Glomerular visceral epithelial cell (primary cell): ENCODE results near the gene RAC2.

Experiments used
- DNase-seq: peaks from one replicate; pipeline ENCODE4 v3.0.0-alpha.2; 2016; ENCODE audit errors: extremely low spot score

RAC2 gene

DNA sequence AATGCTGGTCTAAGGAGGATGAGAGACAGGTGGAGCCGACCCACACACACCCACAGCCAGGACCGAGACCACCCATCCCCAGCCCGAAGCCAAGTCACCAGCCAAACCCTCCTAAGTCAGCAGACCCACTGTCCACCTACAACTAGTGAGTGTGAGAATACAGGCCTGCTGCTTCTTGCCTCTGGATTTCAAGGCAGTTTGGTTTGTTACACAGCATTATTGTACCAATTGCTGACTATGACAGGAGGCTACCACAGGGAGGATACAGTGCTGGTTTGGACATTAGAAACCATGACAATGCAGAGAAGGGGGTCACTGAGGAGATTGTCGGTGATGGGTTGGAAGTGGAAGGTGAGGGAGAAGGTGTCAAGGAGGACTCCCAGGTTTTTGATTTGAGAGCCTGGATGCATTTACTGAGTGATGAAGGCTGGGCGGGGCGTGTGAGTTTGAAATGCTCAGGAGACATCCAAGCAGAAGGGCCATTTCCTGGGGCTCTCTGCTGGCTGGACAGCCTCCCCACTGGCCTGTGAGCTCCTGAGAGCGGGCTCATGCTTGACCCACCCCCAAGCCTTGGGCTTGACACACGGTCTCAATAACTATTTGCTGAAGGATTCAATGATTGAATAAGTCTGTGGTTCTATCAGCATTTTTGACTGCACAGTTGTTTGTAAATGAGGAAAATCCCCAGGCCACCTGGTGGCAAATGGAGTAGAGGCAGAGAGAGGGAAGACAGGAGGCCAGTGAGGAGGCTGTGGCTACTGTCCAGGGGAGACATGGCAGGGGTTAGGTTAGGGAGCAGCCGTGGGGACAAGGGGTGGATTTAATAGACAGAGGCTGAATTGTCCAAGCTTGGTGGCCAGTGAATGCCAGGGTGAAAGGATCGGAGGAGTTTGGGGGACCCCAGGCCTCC is 22.4 kb downstream of the RAC2 start:
- DNase-seq = no peak

DNA sequence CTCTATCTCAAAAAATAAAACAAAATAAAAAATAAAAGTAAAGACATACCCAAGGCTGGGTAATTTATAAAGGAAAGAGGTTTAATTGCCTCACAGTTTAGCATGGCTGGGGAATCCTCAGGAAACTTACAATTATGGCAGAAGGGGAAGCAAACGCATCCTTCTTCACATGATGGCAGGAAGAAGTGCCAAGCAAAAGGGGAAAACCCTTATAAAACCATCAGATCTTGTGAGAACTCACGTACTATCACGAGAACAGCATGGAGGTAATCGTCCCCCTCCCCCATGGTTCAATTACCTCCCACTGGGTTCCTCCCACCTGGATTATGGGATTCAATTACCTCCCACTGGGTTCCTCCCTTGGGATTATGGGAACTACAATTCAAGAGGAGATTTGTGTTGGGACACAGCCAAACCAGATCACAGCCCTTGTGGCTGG is 23.5 kb downstream of the RAC2 start:
- DNase-seq = no peak

DNA sequence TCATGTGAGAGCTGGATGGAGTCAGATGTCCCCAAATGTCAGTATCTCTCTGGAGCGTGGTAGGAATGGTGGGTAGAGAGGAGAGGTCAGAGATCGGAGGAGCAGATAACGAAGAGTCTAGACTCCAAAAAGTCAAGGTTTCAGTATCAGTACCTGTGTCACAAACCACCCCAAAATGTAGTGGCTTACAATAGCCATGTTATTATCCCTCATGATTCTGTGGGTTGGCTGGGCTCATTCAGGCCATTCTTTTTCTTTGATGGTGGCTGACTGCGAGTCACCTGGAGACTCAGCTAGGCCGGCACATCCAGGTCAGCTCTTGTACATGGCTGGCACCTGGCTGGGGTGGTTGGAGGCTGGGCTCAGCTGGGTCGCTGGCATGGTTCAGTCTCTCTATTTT is 24.5 kb downstream of the RAC2 start:
- DNase-seq = no peak

DNA sequence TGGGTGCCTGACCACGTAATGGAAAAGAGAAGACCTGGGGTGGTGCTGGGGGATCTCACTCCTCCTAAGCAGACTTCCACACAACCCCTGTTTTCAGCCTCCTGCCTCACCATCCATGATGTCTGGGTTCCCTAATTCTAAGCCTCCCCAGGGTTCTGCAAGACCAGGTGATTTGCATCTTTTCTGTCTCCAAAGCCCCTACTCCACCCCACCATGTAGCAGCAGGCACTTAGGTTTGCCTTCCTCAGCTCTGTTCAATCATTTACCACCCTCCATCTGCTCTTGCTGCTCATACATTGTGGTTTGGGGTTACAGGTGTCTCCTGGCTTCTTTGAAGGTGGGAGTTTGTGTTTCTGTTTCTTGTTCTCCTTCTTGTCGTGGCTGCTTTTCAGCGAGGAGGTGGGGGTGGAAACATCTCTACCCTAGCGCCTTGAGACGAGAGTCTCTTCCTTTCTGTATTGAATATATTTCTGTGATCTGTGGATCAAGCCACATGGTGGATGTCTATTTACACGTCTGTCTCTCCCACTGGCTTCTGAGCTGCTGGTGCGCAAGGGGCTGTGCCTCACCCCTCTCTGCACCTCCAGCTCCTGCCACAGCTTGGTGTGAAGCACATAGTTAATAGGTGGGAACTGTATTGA is 25.2 kb downstream of the RAC2 start:
- DNase-seq = no peak

DNA sequence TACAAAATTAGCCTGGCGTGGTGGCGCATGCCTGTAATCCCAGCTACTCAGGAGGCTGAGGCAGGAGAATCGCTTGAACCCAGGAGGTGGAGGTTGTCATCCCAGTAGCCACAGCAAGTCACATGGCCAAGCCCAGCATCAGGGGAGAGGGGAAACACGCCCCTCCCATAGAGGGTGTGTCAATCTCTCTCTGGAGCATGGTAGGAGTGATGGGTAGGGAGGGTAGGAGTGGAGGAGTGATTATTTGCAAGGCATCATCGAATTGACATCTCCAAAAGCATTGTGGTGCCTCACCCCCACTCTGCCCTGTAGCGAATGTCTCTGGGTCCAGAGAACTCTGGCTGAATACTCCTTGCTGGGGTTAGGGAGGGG is 25.7 kb downstream of the RAC2 start:
- DNase-seq = no peak

DNA sequence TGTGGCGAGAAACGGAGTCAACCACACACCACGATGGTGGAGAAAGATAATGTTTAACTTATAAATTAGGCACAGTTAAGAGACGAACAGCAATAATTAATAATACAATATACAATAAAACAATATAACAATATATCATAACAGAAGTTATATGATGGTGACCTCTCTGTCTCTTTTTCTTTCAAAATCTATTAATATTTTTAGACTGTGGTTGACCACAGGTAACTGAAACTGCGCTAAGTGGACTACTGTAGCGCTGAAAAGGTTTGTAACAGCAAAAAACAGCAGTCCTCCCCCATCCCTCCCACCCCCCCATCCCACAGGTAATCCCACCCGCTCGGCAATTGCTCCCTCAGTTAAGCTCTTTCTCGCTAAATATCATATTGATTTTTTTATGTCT is 28.2 kb downstream of the RAC2 start:
- no peak for DNase-seq

DNA sequence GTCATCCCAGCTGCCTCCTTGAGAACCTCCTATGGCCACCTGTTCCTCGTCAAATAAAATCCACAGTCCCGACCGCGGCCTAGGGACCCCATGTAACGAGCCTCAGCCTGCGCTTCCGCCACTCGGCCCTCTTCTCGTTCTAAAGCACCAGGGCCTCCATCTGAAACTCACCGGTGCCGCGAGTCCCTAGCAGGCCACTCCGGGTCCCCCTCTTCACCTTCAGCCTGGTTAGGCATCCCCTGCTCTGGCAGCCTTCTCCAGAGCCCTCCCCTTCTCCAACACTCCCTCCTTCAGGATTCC is 29.4 kb downstream of the RAC2 start:
- DNase-seq = no peak

DNA sequence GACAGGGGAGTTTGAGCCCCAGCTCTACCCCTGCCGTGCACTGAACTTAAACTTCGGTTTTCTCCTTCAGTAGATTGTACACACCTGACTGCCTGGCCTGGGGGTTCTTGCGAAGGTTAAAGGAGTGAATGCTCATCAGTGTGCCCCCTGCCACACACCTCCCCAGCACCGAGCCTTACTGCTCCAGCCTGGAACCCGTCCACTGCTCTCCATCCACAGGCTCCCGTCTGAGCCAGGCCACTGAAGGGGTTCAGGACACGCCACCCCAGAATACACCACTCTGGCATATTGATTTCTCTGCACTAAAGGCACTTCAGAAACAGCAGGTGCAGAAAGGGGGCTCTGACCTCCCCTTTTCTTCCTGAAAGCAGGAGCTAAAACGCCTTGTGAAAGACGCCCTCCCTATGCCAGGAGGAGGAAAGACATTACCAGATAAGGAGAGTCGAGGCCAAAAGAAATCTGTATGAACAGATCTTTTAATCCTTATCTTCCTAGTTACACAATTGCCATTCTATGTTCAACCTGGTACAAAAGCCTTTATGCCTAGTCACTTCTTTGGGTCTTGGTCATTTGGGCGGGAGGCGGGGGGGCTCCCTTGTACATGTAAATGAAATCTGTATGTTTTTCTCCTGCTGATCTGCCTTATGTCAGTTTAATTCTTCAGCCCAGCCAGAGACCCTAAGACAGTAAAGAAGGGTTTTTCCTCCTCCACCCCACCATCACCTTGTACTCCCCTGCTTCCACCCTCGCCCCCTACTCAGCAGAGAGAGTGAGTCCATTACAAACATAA is 29.9 kb downstream of the RAC2 start:
- no peak for DNase-seq

DNA sequence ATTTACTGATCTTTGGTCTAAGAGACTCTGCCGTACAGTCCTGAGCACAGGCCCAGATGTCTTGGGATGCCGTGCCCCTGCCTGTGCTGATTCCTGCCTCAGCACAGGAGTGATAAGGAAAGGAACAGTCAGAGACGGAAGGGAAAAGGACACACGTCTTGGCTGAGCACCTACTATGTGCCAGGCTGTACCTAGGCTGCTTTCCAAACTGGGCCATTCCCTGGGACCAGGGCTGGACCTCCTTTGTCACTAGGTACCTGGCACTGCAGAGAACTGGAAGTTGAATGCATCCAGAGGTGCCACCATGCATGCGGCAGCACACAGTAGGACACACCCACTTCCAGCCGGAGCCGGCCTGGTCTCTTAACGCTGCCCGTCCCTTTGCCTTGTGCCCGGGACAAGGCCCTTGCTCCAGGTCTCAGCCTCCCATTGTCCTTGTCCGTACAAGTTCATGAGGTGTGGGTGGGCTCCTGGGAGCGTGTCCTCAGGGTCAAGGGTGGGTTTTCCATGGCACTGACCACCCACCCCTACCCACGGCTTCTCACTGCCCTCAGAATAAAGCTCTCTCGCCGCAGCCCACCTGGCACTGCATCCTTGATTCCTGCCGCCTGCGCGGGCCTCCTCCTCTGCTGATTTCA is 30.7 kb downstream of the RAC2 start:
- no peak for DNase-seq

DNA sequence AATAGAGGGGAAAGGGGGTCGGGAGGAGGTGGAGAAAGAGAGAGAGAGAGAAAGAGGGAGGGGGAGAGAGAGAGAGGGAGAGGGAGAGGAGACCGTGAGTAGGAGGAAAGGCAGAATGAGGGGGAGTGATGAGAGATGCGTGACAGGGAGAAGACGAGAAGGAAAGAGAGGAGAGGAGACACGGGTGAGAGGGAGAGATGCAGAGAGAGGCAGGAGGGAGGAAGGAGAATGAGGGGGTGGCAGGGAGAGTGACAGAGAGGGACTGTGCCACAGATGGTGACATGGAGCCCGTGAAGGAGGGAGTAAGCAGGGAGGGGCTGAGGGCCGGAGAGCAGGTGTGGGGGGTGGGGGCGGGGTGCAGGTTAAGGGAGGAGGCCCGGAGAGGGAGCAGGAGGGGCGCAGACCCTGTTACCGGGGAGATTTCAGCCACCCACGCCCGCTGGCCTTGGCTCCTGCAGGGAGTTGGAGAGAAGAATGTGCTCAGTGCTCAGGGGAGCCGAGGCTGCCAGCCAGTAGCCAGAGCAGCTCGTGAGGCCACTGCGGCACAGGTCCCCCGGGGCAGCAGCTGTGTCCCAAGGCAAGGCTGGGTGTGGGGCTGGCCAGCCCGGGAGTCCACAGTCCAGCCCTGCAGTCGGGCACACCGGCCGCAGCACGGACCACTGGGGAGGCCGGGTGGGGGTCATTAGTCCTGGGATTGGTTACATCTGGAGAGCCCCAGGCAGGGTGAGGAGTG is 31.7 kb downstream of the RAC2 start, which contains the start of gene SSTR3:
Gene SSTR3 (minus strand): TSS at position 304 of the 733 bp plus-strand sequence. CDS start 4,674 bp downstream, outside the sequence.
- no peak for DNase-seq

DNA sequence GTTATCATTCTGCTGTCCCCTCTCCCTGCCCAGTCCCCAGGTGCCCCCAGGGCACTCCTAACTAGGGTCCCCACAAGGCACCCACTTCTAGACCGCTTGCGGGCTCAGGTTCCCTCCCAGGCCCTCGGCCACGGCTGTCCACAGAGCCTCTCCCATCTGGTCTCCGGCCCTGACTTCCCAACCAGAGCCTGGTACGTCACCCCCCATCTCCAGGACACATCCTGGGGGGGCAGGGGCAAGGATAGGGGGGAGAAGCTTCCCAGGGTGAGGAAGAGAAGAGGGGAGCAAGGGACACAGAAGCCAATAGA is 32.2 kb downstream of the RAC2 start:
- no peak for DNase-seq

DNA sequence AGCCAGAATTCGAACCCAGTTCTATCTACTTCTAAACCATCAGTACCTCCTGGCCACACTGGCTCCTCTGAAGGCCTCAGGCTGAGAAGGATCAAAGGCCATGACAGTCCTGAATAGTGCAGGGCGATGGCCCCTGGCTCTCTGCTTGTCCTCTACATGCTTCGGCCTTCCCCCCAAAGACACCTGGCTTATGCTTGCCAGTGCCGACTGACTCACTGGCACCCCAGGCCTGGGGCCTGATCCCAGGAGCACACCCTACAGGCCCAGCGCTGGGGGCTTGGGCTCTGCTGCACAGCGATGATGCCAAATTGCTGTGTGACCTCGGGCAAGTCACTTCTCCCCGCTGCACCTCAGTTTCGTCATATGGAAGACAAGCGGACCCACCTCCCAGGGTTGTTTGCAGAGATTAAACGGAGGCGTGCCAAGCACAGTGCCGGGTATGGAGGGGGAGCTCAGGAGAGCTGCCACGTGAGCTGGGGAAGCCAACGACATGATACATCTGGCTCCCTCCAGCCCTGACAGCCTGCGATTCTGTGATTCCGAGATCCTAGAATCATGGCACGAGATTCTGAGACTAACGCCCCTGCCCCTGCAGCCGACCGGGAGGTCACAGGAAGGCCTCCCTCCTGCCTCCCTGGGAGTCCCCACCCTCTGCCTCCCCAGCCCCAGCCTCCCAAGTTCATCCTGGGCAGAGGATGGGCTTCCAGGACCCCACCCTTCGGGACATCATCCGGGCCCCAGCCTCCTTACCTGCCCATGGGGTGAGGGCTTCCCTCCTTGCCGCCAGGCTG is 32.8 kb downstream of the RAC2 start:
- DNase-seq = no peak

DNA sequence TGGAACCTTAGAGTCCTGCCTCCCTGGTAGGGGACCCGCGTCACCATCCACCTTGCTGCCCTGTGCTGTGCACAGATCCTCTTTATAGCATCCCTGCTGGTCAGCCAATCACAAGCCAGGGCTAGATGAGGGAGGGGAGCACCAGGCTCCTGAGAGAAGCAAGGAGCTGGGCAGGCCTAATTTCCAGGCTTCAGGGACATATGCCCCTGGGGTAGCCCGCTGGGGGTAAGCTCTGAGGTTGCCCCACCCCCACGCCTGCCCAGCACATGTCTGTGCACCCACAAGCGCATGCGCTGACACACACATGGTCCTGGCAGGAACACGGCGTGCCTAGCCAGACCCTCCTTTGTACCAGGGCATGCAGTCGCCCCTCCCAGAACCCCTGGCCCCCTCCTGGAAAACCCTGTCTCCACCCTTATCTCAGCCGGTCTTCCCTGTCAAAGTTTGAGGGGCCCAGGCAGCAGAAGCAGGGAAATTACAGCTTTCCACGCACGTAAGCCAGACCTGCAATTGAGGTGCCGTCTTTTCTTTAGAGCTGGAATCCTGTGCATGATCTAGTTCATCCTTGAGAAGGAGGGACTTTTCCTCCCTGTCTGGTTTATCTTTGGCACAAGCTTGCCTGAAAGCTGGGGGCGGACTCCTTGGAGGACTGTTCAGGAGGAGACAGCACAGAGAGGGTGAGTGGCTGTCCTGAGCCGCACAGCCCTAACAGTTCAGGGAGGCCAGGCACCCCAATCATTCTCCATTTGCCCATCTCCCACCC is 33.8 kb downstream of the RAC2 start:
- no peak for DNase-seq

DNA sequence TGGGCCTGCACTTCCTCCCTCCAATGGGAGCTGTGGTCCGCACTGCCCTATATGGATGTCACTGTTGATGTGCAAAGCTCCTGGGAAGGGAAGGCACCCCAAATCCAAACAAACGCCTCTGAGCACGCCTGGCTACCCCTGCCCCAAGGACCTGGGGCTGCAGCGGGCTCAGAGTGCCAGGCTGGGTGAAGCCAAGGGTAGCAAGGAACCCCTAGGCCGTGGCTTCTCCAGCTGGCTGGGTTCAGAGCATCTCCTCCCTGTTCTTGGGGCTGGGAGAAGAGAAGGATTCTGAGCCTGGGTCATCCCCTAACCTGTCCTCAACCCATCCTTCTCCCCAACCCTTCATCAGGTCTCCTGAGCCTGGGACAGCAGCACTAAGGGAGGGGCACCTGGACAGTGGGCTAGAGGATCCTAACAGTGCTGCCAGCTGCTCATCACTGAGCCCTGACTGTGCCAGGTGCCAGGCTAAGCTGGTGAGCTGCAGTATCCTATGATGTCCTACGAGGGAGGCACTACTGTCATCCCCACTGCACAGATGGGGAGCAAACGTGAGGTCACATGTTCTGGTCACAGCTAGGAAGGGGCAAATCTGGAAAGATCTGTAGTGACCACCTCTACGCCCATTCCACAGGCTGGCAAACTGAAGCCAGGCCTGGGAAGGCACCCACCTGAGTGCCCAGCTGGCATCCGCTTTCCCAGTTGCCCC is 34.8 kb downstream of the RAC2 start:
- no peak for DNase-seq

DNA sequence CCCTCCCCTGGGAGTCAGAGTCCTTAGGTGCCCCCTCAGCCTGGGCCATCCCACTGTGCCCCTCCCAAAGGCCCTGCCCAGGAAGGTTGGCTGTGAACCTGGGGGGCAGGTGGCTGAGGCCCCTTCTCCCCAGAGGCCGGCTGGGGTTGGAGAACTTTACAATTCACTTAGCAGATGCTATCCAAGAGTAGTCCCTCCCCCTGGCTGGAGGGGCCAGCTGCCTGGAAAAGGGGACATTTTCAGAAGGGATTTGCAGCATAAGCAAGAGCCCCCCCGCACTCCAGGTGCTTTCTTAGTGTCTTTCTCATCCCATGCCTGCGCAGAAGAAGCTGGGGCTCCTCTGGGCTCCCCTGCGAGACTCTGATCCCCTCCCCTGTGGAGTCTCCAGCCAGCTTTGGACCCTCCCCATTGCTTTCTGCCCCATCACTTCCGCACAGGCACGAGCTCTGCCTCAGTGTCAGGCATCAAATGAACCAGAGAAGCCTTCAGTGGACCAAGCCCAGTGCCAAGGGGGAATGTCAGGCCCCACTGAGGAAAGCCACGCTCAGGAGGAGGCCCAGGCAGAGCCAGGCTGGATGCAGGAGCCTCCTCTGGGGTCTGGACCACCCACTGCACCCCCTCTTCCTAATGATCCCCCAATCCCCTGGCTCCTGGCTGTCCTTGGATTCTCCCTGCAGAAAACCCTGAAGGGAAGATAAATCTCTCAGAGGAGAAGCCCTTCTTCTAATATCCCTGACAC is 35.5 kb downstream of the RAC2 start:
- no peak for DNase-seq

DNA sequence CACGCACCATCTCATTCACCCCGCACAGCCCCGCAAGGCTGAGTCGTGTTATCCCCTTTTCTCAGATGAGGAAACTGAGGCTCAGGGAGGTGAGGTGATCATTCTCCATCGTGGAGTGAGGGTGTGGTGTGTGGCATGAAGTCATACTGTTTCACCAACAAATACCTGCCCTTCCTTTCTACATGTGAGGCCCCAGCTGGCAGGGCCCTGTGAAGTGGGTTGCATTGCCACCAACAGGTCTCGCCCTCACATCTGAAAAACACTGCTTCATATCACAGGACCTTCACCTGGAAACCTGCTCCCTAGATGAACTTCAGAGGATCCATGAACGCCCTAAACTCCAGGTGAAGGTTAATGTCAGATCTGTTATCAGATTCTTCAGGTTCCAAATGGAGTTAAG is 36.1 kb downstream of the RAC2 start:
- DNase-seq = no peak

DNA sequence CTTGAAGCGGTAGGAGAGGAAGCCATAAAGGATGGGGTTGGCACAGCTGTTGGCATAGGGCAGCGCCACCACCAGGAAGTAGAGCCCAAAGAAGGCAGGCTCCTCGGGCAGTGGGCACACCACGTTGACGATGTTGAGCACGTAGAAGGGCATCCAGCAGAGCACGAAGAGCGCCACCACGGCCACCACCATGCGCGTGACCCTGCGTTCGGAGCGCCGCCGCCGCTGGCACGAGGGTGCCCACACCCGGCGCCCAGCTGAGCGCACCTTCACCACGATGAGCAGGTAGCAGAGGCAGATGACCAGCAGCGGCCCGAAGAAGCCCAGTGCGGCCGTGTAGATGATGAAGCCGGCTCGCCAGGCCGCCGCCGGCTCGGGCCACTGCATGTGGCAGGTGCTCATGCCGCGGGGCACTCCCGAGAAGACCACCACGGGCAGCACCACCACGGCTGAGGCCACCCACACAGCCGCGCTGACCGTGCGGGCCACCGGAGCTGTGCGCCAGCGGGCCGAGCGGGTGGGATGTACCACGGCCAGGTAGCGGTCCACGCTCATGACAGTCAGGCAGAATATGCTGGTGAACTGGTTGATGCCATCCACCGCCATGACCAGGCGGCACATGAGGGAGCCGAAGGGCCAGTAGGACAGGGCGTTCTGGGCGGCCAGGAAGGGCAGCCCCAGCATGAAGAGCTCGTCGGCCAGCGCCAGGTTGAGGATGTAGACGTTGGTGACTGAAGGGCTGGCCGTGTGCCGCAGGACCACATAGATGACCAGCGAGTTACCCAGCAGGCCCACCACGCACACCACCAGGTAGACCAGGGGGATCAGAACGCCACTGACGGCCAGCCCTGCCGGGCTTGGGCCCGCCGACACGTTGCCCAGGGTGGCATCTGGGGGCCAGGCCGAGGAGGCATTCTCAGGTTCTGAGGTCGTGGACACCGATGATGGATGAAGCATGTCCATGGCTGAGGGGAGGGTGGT is 36.9 kb downstream of the RAC2 start:
- no peak for DNase-seq
